ENCODE data around the gene TGIF2.

Gene TGIF2

GRCh38 chr20:36578356-36579041 lies 5.1 kb downstream of the TGIF2 start:
- Histone ChIP-seq H3K4ac (ENCODE audit: low read depth in 1 of 2, low read length in 2 of 2) (no peak overlapping the region), H3K27me3 (ENCODE audit: control insufficient read depth in 1 of 2, insufficient read depth in 1 of 2, low read length in 2 of 2) (peaks cover 0 to 3% of the 10 kb centered on the region in 2 experiments), H2BK12ac (ENCODE audit: low read length in 2 of 2) (no peak overlapping the region), H3K23ac (ENCODE audit: low read length in 2 of 2) (no peak overlapping the region), H2AK5ac (ENCODE audit: low read length, severe bottlenecking) (no peak overlapping the region), H2BK15ac (ENCODE audit: low read depth, poor library complexity, severe bottlenecking) (no peak overlapping the region), H3K4me3 (ENCODE audit: insufficient read depth in 1 of 2, low read depth in 1 of 2, low read length in 2 of 2) (no peak overlapping the region), H3K36me3 (ENCODE audit: control insufficient read depth in 1 of 2, insufficient read depth in 2 of 2, low read depth in 1 of 2, low read length in 2 of 2) (peaks cover 0 to 34% of the 10 kb centered on the region in 2 experiments), H3K4me2 (ENCODE audit: low read length, poor library complexity, severe bottlenecking) (no peak overlapping the region), H3K4me1 (ENCODE audit: control insufficient read depth, insufficient read depth, low read depth, low read length) (peaks cover 16% of the 10 kb centered on the region), H3K14ac (ENCODE audit: low read length in 2 of 2) (no peak overlapping the region), H4K8ac (ENCODE audit: low read length) (no peak overlapping the region), H3K18ac (ENCODE audit: low read depth in 1 of 2, low read length in 2 of 2) (no peak overlapping the region), H2AFZ (ENCODE audit: low read depth, low read length) (no peak overlapping the region), H3K9ac (ENCODE audit: low read length) (no peak overlapping the region), H3K27ac (ENCODE audit: low read length, poor library complexity, severe bottlenecking) (no peak overlapping the region), H3K9me3 (ENCODE audit: control insufficient read depth, low read length) (no peaks in the 10 kb centered on the region), H2BK5ac (ENCODE audit: low read depth, low read length, poor library complexity, severe bottlenecking) (no peak overlapping the region), H2BK120ac (ENCODE audit: low read depth, low read length) (no peak overlapping the region), H3K79me1 (replicated peaks; ENCODE audit: low read length, poor library complexity, severe bottlenecking) (peaks cover 21% of the 10 kb centered on the region), H4K91ac (ENCODE audit: low read length) (no peak overlapping the region)
- WGBS, result 92% methylated on average over 15 of the region's 15 CpGs
- no peak for DNase-seq

GRCh38 chr20:36579996-36580545 lies 6.7 kb downstream of the TGIF2 start:
- Histone ChIP-seq H4K91ac (ENCODE audit: low read length) (no peak overlapping the region), H3K18ac (ENCODE audit: low read depth in 1 of 2, low read length in 2 of 2) (no peak overlapping the region), H3K4ac (ENCODE audit: low read depth in 1 of 2, low read length in 2 of 2) (no peak overlapping the region), H3K79me1 (replicated peaks; ENCODE audit: low read length, poor library complexity, severe bottlenecking) (peaks cover 24% of the 10 kb centered on the region), H4K8ac (ENCODE audit: low read length) (no peak overlapping the region), H3K27me3 (ENCODE audit: control insufficient read depth in 1 of 2, insufficient read depth in 1 of 2, low read length in 2 of 2) (peaks cover 0 to 3% of the 10 kb centered on the region in 2 experiments), H3K23ac (ENCODE audit: low read length in 2 of 2) (no peak overlapping the region), H2BK120ac (ENCODE audit: low read depth, low read length) (no peak overlapping the region), H2BK5ac (ENCODE audit: low read depth, low read length, poor library complexity, severe bottlenecking) (no peak overlapping the region), H3K36me3 (ENCODE audit: control insufficient read depth in 1 of 2, insufficient read depth in 2 of 2, low read depth in 1 of 2, low read length in 2 of 2) (peaks cover 0 to 37% of the 10 kb centered on the region in 2 experiments), H3K4me1 (ENCODE audit: control insufficient read depth, insufficient read depth, low read depth, low read length) (peaks cover 12% of the 10 kb centered on the region), H2AK5ac (ENCODE audit: low read length, severe bottlenecking) (peak overlapping the region; percentile 83), H2BK15ac (ENCODE audit: low read depth, poor library complexity, severe bottlenecking) (no peak overlapping the region), H2BK12ac (ENCODE audit: low read length in 2 of 2) (no peak overlapping the region), H3K4me2 (ENCODE audit: low read length, poor library complexity, severe bottlenecking) (peak overlapping the region; percentile 30), H3K4me3 (ENCODE audit: insufficient read depth in 1 of 2, low read depth in 1 of 2, low read length in 2 of 2) (no peak overlapping the region), H3K9me3 (ENCODE audit: control insufficient read depth, low read length) (no peaks in the 10 kb centered on the region), H3K27ac (ENCODE audit: low read length, poor library complexity, severe bottlenecking) (peak overlapping the region; percentile 69), H2AFZ (ENCODE audit: low read depth, low read length) (no peak overlapping the region), H3K14ac (ENCODE audit: low read length in 2 of 2) (no peak overlapping the region), H3K9ac (ENCODE audit: low read length) (no peak overlapping the region)
- 100% methylated on average over 2 of the region's 2 CpGs for WGBS
- peak; percentile 13 for DNase-seq

- Histone ChIP-seq H3K14ac (ENCODE audit: low read length in 2 of 2) (no peak overlapping the region), H2AFZ (ENCODE audit: low read depth, low read length) (no peak overlapping the region), H3K9me3 (ENCODE audit: control insufficient read depth, low read length) (no peaks in the 10 kb centered on the region), H3K9ac (ENCODE audit: low read length) (no peak overlapping the region), H3K79me1 (replicated peaks; ENCODE audit: low read length, poor library complexity, severe bottlenecking) (peaks cover 31% of the 10 kb centered on the region), H3K27me3 (ENCODE audit: control insufficient read depth in 1 of 2, insufficient read depth in 1 of 2, low read length in 2 of 2) (peaks cover 0 to 10% of the 10 kb centered on the region in 2 experiments), H3K4me1 (ENCODE audit: control insufficient read depth, insufficient read depth, low read depth, low read length) (peaks cover 9% of the 10 kb centered on the region), H2BK15ac (ENCODE audit: low read depth, poor library complexity, severe bottlenecking) (no peak overlapping the region), H3K18ac (ENCODE audit: low read depth in 1 of 2, low read length in 2 of 2) (no peak overlapping the region), H2BK120ac (ENCODE audit: low read depth, low read length) (no peak overlapping the region), H3K4me2 (ENCODE audit: low read length, poor library complexity, severe bottlenecking) (no peak overlapping the region), H4K91ac (ENCODE audit: low read length) (no peak overlapping the region), H3K27ac (ENCODE audit: low read length, poor library complexity, severe bottlenecking) (no peak overlapping the region), H3K4ac (ENCODE audit: low read depth in 1 of 2, low read length in 2 of 2) (no peak overlapping the region), H4K8ac (ENCODE audit: low read length) (no peak overlapping the region), H3K4me3 (ENCODE audit: insufficient read depth in 1 of 2, low read depth in 1 of 2, low read length in 2 of 2) (no peak overlapping the region), H2BK5ac (ENCODE audit: low read depth, low read length, poor library complexity, severe bottlenecking) (no peak overlapping the region), H3K23ac (ENCODE audit: low read length in 2 of 2) (no peak overlapping the region), H2BK12ac (ENCODE audit: low read length in 2 of 2) (no peak overlapping the region), H3K36me3 (ENCODE audit: control insufficient read depth in 1 of 2, insufficient read depth in 2 of 2, low read depth in 1 of 2, low read length in 2 of 2) (peaks cover 0 to 50% of the 10 kb centered on the region in 2 experiments), H2AK5ac (ENCODE audit: low read length, severe bottlenecking) (no peak overlapping the region)
- no peak for DNase-seq
- WGBS, result 89% methylated on average over 3 of the region's 4 CpGs
Observed at GRCh38 chr20:36582322-36582721, 8.9 kb downstream of the TGIF2 start.

GRCh38 chr20:36582821-36583220 lies 9.4 kb downstream of the TGIF2 start:
- 94% methylated on average over 4 of the region's 4 CpGs for WGBS
- H2BK5ac ChIP-seq (ENCODE audit: low read depth, low read length, poor library complexity, severe bottlenecking), result no peak overlapping the region
- H3K79me1 ChIP-seq (replicated peaks; ENCODE audit: low read length, poor library complexity, severe bottlenecking), result peaks cover 31% of the 10 kb centered on the region
- H3K36me3 ChIP-seq (ENCODE audit: control insufficient read depth in 1 of 2, insufficient read depth in 2 of 2, low read depth in 1 of 2, low read length in 2 of 2), result peaks cover 0 to 53% of the 10 kb centered on the region in 2 experiments
- no peak for DNase-seq
- no peak overlapping the region for H2BK12ac ChIP-seq (ENCODE audit: low read length in 2 of 2)
- no peak overlapping the region for H3K27ac ChIP-seq (ENCODE audit: low read length, poor library complexity, severe bottlenecking)
- H3K9ac ChIP-seq (ENCODE audit: low read length), result no peak overlapping the region
- no peak overlapping the region for H4K8ac ChIP-seq (ENCODE audit: low read length)
- no peak overlapping the region for H3K14ac ChIP-seq (ENCODE audit: low read length in 2 of 2)
- no peak overlapping the region for H3K4ac ChIP-seq (ENCODE audit: low read depth in 1 of 2, low read length in 2 of 2)
- no peak overlapping the region for H3K18ac ChIP-seq (ENCODE audit: low read depth in 1 of 2, low read length in 2 of 2)
- no peak overlapping the region for H3K4me3 ChIP-seq (ENCODE audit: insufficient read depth in 1 of 2, low read depth in 1 of 2, low read length in 2 of 2)
- H3K9me3 ChIP-seq (ENCODE audit: control insufficient read depth, low read length), result no peaks in the 10 kb centered on the region
- H3K27me3 ChIP-seq (ENCODE audit: control insufficient read depth in 1 of 2, insufficient read depth in 1 of 2, low read length in 2 of 2), result peaks cover 0 to 13% of the 10 kb centered on the region in 2 experiments
- H2BK120ac ChIP-seq (ENCODE audit: low read depth, low read length), result no peak overlapping the region
- peaks cover 9% of the 10 kb centered on the region for H3K4me1 ChIP-seq (ENCODE audit: control insufficient read depth, insufficient read depth, low read depth, low read length)
- no peak overlapping the region for H3K4me2 ChIP-seq (ENCODE audit: low read length, poor library complexity, severe bottlenecking)
- no peak overlapping the region for H2AK5ac ChIP-seq (ENCODE audit: low read length, severe bottlenecking)
- H4K91ac ChIP-seq (ENCODE audit: low read length), result no peak overlapping the region
- no peak overlapping the region for H2AFZ ChIP-seq (ENCODE audit: low read depth, low read length)
- no peak overlapping the region for H2BK15ac ChIP-seq (ENCODE audit: low read depth, poor library complexity, severe bottlenecking)
- H3K23ac ChIP-seq (ENCODE audit: low read length in 2 of 2), result no peak overlapping the region

Data from mesenchymal stem cell (in vitro differentiated cells and primary cell).